Calu3 (cell line): Measurements from ENCODE around the gene SCN1A. TPM values are rescaled to one million over a fixed set of nuclear protein-coding genes. Genes with fewer than 3 reads are reported as not detected.

Experiments
- BruUV-seq: library from RNA; stranded (reverse); fragments of 400-500 nt; replicated peaks from 2 replicates; lab custom pipeline; 2021; lab: Mats Ljungman, UMichigan
- CTCF ChIA-PET: fragments of 300-600 bp; sonication (Branson Sonifier 250); formaldehyde crosslinking; loops from one replicate; lab custom pipeline; 2022; ENCODE audit warnings: antibody characterized with exemption; lab: Charles Lee
- DNase-seq: peaks from one replicate; pipeline ENCODE4 v3.0.0; 2022
- H3K27ac Mint-ChIP-seq: one replicate; pipeline ENCODE4 v1.8.0; 2022; ENCODE audit warnings: mixed read lengths; ENCODE audit not compliant: unreplicated experiment
- H3K27me3 Mint-ChIP-seq: one replicate; pipeline ENCODE4 v1.8.0; 2022; ENCODE audit warnings: mixed read lengths; ENCODE audit not compliant: unreplicated experiment
- H3K36me3 Mint-ChIP-seq: one replicate; pipeline ENCODE4 v1.8.0; 2022; ENCODE audit warnings: mild to moderate bottlenecking, moderate library complexity, mixed read lengths; ENCODE audit not compliant: insufficient read depth, unreplicated experiment
- H3K4me1 Mint-ChIP-seq: one replicate; pipeline ENCODE4 v1.8.0; 2022; ENCODE audit warnings: mild to moderate bottlenecking, low read depth, mixed read lengths; ENCODE audit not compliant: unreplicated experiment
- H3K4me3 Mint-ChIP-seq: one replicate; pipeline ENCODE4 v1.8.0; 2022; ENCODE audit warnings: mild to moderate bottlenecking, low read depth, moderate library complexity, mixed read lengths; ENCODE audit not compliant: unreplicated experiment
- H3K9me3 Mint-ChIP-seq: one replicate; pipeline ENCODE4 v1.8.0; 2022; ENCODE audit warnings: low read depth, mixed read lengths; ENCODE audit not compliant: unreplicated experiment
- intact Hi-C: fragments of 100-400 bp; cut with micrococcal nuclease; formaldehyde crosslinking; loops from one replicate; pipeline ENCODE4 v1.10.0; 2022; ENCODE audit not compliant: unreplicated experiment
- total RNA-seq: library from RNA; stranded (reverse); gene quantifications from 2 replicates; pipeline ENCODE4 v1.2.3, GENCODE V29; 2022
- TF ChIP-seq, protein P1 (sequence below): fragments of 200-600 bp; IDR thresholded peaks from one replicate; pipeline ENCODE4 v1.8.0; 2022; ENCODE audit warnings: antibody characterized with exemption; ENCODE audit not compliant: unreplicated experiment

SCN1A gene
- total RNA-seq, 1 experiment from 2014 or later = not detected

DNA sequence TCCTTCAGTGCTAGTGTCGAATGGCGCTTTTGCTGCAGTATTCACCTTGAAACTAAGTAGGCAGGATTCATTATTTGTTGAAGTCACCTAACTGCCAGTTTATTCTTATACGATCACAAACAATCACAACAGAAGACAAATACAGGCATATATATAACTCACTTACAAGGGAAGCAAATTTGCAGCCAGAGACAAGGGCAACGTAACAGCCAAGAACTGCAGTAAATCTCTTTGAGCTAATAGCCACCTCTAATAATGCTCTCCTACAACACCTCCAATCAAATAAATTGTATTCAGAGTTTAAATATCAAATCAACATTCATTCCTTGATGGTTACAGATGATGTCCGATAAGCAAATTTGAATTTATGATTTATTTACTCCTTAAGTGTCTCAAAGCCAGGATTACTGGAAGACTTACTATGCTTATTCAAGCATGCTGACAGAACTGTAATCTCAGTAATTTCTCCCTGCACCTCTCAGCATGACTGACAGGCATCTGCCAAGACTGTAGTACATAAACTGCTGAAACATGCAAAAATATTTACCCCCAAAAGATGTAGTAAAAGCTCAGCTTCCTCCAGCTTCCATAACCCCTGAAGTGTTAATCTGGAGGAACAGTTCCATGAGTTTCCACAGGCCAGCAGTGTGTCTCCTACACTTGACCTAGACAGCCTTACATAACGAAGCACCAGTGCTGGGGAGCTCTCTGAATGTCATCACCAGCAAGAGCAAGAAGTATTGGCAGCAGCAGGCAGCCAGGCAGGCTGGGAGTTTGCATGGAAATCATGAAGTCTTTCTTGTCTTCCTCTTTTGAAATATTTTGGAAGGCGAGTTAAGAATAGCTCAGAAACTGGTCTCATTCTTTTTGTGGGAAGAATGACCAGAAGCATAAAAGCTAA is 20.9 kb upstream of the SCN1A start:
- no TSS peak for BruUV-seq
- intact Hi-C loops = no loop called here
- H3K4me1 Mint-ChIP-seq = no peaks in the 10 kb centered on the region
- TF ChIP-seq, protein P1, sequence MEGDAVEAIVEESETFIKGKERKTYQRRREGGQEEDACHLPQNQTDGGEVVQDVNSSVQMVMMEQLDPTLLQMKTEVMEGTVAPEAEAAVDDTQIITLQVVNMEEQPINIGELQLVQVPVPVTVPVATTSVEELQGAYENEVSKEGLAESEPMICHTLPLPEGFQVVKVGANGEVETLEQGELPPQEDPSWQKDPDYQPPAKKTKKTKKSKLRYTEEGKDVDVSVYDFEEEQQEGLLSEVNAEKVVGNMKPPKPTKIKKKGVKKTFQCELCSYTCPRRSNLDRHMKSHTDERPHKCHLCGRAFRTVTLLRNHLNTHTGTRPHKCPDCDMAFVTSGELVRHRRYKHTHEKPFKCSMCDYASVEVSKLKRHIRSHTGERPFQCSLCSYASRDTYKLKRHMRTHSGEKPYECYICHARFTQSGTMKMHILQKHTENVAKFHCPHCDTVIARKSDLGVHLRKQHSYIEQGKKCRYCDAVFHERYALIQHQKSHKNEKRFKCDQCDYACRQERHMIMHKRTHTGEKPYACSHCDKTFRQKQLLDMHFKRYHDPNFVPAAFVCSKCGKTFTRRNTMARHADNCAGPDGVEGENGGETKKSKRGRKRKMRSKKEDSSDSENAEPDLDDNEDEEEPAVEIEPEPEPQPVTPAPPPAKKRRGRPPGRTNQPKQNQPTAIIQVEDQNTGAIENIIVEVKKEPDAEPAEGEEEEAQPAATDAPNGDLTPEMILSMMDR = no peak
- DNase-seq = no peak
- H3K27ac Mint-ChIP-seq = no peak overlapping the region
- H3K36me3 Mint-ChIP-seq = no peaks in the 10 kb centered on the region
- H3K4me3 Mint-ChIP-seq = no peak overlapping the region
- no peaks in the 10 kb centered on the region for H3K9me3 Mint-ChIP-seq
- CTCF ChIA-PET = no interaction called here
- H3K27me3 Mint-ChIP-seq = no peaks in the 10 kb centered on the region

DNA sequence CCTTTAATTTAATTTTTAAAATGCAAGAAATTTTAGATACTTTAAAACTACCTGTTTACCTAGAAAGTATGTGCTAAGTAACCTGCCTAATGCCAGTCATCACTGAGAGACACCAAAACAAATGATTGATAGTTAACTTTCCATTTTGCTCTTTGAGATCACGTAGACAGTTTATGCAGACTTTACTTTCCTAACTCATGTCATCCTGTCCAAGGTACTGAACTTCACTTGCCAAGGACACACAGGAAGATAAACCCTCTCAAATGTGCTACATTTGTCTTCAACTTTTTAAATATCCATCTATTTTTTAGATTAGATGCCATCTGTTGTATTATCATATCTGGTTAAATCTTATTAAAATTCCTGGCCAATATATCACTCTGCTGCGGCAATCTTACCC is 20.1 kb upstream of the SCN1A start:
- no TSS peak for BruUV-seq
- intact Hi-C loops = no loop called here

DNA sequence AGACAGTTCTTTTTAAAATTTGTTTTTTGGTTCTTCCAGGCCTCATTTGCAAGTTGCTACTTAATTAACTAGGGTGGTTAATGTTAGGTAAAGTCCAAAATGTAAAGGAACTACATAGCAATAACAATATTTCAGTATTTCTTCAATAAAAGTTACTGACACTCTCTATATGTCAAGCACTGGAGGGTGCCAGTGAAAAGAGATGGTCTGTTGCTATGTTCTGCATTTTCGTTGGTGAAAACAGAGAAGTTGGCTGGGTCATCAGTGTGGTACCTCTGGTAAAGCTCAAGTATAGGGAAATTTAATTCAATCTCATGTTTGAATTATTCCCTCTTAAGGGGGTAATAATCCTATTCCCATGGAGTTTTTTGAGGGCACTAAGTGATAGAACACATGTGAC is 16.3 kb upstream of the SCN1A start:
- Mint-ChIP-seq H3K27ac (no peak overlapping the region), H3K36me3 (no peaks in the 10 kb centered on the region), H3K4me1 (no peaks in the 10 kb centered on the region), H3K9me3 (no peaks in the 10 kb centered on the region), H3K27me3 (no peaks in the 10 kb centered on the region), H3K4me3 (no peak overlapping the region)
- no TSS peak for BruUV-seq
- TF ChIP-seq, protein P1 = no peak
- intact Hi-C loops = no loop called here
- DNase-seq = no peak
- CTCF ChIA-PET = no interaction called here

More for the DNA sequence above, 20.1 kb upstream of the SCN1A start:
- no peaks in the 10 kb centered on the region for H3K4me1 Mint-ChIP-seq
- TF ChIP-seq, protein P1 = no peak
- no peak for DNase-seq
- CTCF ChIA-PET = no interaction called here
- H3K9me3 Mint-ChIP-seq = no peaks in the 10 kb centered on the region
- no peaks in the 10 kb centered on the region for H3K27me3 Mint-ChIP-seq
- H3K36me3 Mint-ChIP-seq = no peaks in the 10 kb centered on the region
- H3K27ac Mint-ChIP-seq = no peak overlapping the region
- no peak overlapping the region for H3K4me3 Mint-ChIP-seq

DNA sequence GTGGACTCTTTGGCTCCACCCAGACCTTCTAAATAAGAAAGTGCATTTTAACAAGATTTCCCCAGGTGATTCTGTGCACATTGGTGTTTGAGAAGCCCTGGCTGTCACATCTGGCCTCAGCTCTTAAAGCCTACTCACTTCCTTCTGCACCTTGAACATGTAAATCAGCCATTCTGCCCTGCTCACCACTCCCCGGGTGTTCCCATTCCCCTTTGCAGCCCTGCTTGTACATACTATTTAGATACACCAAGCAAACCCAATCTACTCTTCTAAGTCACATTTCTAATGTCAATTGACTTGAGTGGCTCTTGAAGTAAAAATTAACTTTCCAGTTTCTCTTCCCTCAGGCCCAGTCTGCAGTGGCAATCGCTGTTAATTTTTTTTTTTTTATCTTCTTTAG is 13.1 kb upstream of the SCN1A start:
- Mint-ChIP-seq H3K27ac (no peak overlapping the region), H3K27me3 (no peaks in the 10 kb centered on the region), H3K4me1 (no peaks in the 10 kb centered on the region), H3K36me3 (no peaks in the 10 kb centered on the region), H3K4me3 (no peak overlapping the region), H3K9me3 (no peaks in the 10 kb centered on the region)
- TF ChIP-seq, protein P1 = no peak
- CTCF ChIA-PET = no interaction called here
- DNase-seq = no peak
- no TSS peak for BruUV-seq
- intact Hi-C loops = no loop called here
